Measurements from ENCODE around the gene SHISAL1. TPM values are rescaled to one million over a fixed set of nuclear protein-coding genes. Genes with fewer than 3 reads are reported as not detected.

SHISAL1 gene
- total RNA-seq, 1 donor from 2014 or later, result not detected

DNA sequence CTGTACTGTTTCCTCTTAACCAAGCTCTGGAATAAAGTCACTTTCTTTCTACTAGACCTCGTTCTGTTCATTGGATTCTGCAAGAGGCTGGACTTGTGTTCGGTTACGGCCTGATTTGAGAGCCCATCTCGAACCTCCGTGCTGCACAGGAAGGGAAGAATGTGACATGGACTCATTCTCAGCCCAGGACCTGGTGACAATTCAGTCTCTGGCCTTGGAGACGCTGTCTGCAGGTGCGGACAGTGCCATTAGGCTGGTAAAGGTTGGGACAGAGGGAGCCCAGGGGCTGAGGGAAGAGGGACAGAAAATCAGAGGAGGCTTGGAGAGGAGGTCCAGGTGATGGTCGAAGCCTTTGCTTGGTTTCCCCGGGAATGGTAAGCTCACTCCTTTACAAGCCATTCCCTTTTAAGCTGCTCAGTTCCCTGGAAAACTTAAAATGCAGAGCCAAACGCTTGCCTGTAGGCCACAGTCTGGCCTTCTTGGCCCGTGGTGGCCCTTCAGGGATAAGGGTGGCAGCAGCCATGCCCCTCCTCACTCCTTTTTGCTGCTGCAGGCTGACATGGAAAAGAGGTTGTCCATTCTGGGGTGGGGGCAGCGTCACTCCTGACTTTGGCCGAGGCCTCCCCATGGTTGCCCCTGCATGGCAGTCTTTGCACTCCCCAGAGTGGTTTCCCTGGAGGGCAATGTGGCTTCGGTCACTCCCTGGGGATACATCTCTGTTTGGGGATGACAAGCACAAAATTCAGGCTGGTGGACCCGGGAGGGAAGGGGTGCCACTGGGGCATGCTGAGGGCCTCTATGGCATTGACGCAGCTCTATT lies 52.3 kb downstream of the SHISAL1 start:
- Mint-ChIP-seq H3K4me1 (ENCODE audit: low read depth) (no peaks in the 10 kb centered on the region), H3K27ac (no peak overlapping the region), H3K9me3 (no peaks in the 10 kb centered on the region), H3K4me3 (no peak overlapping the region), H3K36me3 (ENCODE audit: low read depth) (no peaks in the 10 kb centered on the region), H3K27me3 (ENCODE audit: insufficient read depth) (peaks cover 5% of the 10 kb centered on the region)
- no peak for DNase-seq (ENCODE audit: low spot score)
- intact Hi-C loops (cut with micrococcal nuclease), result no loop called here

DNA sequence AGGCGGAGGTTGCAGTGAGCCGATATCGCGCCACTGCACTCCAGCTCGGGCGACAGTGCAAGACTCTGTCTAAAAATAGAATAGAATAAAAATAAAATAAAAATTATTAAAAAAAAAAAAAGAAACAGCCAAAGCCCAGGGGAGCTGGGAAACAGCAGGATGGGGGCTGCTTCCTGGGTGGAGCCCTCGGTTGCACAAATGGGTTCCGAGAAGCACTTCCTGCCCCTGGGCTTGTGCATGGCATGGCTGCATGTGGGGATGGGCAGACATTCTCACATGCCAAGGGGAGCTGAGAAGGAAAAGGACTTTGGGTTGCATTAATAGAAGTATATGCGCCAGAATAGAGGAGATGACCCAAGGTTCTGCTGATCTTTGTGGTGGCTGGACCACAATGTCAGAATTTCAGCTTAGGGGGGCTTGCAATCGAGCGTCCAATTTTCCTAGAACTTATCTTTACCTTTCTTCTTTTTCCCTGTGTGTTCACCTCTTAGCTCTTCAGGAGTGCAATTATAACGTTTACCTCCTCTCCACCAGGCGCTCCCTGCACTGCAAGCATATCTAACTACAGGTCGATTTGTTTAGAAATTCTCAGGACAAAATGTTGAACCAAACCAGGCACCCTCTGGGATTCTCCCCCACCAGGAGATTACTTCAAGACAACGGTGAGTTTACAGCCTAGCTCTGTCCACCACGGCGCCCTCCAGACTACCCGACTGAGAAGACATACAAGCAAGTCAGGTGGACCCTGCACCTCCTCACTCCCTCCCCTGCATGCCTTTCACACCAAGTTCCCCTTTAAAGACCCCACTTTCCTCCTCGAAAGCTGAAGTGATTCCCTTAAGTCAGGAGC lies 53.2 kb downstream of the SHISAL1 start:
- Mint-ChIP-seq H3K9me3 (no peaks in the 10 kb centered on the region), H3K4me1 (ENCODE audit: low read depth) (no peaks in the 10 kb centered on the region), H3K4me3 (no peak overlapping the region), H3K27ac (no peak overlapping the region), H3K36me3 (ENCODE audit: low read depth) (no peaks in the 10 kb centered on the region), H3K27me3 (ENCODE audit: insufficient read depth) (peaks cover 9% of the 10 kb centered on the region)
- no peak for DNase-seq (ENCODE audit: low spot score)
- intact Hi-C loops (cut with micrococcal nuclease), result no loop called here

DNA sequence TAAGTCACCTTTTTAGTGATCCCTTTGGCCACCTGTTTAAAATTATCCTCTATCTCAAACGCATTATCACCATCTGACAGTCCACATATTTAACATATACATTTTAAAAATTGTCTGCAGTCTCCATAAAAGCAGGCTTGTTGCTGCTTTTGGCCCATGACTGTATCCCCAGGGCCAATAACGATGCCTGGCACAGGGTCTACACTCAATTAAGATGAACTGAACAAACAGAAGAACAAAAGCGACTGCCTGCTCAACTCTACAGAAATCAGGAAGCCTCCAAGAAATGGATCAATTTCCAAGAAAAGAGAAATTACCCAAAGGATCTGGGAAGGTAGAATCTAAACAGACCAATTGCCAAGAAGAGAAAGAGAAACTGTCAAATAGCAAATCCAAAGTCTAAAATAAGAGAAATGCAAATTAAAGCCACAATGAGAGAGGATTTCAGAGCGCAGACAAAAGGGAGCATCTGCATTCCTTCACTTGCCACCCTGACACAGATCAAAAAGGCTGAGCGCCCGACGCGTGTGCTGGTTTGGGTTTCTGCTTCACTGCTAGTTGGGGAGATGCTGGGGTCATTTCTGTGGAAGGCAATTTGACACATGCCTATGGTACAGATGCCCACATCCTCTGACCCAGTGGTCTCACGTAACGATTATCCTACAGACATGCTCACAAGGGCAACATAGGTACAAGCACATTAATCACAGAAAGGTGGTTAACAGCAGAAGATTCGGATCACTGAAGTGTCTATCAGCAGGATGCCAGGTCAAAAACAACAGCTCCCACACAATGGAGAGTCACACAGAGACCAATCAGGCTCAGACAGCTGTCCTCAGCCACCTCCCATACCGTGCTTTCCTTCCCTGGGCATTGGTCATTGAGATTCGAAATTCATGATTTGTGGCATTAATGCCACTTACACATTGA lies 55.9 kb downstream of the SHISAL1 start:
- Mint-ChIP-seq H3K4me1 (ENCODE audit: low read depth) (no peaks in the 10 kb centered on the region), H3K36me3 (ENCODE audit: low read depth) (no peaks in the 10 kb centered on the region), H3K4me3 (no peak overlapping the region), H3K27ac (no peak overlapping the region), H3K27me3 (ENCODE audit: insufficient read depth) (peaks cover 13% of the 10 kb centered on the region), H3K9me3 (no peaks in the 10 kb centered on the region)
- intact Hi-C loops (cut with micrococcal nuclease), result no loop called here
- no peak for DNase-seq (ENCODE audit: low spot score)

DNA sequence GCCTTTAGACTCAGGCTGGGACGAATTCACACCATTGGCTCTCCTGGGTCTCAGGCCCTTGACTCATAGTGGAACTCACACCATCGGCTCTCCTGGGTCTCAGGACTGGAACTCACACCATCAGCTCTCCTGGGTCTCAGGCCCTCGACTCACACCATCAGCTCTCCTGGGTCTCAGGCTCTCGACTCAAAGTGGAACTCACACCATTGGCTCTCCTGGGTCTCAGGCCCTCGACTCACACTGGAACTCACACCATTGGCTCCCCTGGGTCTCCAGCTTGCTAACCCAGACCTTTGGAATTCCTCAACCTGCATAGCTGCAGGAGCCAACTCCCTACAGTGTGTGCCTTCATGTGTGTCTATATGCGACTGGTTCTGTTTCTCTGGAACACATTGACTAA lies 56.7 kb downstream of the SHISAL1 start:
- DNase-seq (ENCODE audit: low spot score), result no peak
- no peak overlapping the region for H3K4me3 Mint-ChIP-seq
- intact Hi-C loops (cut with micrococcal nuclease), result no loop called here

DNA sequence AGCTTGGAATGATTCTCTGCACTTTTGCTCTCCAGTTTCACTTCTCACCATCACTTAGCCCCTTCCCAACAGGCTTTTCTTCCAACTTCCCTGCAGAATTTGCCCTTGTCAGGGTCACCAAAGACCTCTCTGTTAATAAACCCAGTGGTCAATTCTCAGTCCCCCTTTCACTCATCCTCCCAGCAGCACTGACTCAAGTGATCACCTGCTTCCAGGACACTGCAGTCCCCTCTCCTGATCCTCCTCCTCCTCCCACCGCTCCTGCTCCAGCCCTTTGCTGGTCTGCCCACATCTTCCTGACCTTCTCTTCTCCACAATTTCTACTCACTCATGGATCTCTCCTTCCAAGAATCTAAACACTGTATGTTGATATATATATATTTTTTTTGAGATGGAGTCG lies 57.9 kb downstream of the SHISAL1 start:
- Mint-ChIP-seq H3K27me3 (ENCODE audit: insufficient read depth) (peaks cover 16% of the 10 kb centered on the region), H3K36me3 (ENCODE audit: low read depth) (no peaks in the 10 kb centered on the region), H3K4me1 (ENCODE audit: low read depth) (no peaks in the 10 kb centered on the region), H3K9me3 (peaks cover 8% of the 10 kb centered on the region), H3K27ac (no peak overlapping the region), H3K4me3 (no peak overlapping the region)
- intact Hi-C loops (cut with micrococcal nuclease), result no loop called here
- DNase-seq (ENCODE audit: low spot score), result no peak

More for the DNA sequence above, 56.7 kb downstream of the SHISAL1 start:
- H3K36me3 Mint-ChIP-seq (ENCODE audit: low read depth), result no peaks in the 10 kb centered on the region
- no peaks in the 10 kb centered on the region for H3K9me3 Mint-ChIP-seq
- no peak overlapping the region for H3K27ac Mint-ChIP-seq
- no peaks in the 10 kb centered on the region for H3K4me1 Mint-ChIP-seq (ENCODE audit: low read depth)
- peaks cover 13% of the 10 kb centered on the region for H3K27me3 Mint-ChIP-seq (ENCODE audit: insufficient read depth)

DNA sequence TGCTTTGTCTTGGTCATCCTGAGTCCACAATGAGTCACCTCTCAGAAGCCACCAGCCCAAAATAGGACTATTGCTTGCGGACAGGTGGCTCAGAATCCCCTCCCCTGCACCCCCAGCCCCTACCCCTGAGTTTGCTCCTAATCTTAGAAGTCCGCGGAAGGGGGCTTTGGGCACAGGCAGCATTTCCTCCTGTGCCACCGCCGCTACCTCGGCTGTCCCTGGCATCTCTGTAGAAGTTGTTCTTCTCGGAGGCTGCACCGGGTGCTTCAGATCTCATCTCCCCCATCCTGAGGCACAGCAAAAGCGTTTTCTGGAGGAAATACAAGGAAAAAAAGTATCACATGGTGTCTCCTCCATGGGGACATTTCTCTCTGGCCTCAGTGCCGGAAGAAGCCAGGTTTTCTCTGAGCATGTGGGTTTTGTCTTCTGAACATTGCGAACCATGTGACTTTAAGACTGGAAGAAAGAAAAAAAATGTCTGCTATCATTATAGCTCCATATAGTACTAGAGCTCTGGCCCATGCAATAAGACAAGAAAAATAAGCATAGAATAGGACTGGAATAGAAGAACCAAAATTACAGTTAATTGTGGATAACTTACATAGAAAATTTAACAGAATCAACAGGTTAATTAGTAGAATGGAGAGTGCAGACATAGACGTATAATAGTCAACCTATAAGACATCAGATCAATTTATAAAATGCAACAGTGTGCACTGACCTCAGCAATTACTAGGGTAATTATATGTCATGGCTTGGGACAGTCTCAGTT lies 63.2 kb downstream of the SHISAL1 start:
- no peak overlapping the region for H3K27ac Mint-ChIP-seq
- peaks cover 7% of the 10 kb centered on the region for H3K27me3 Mint-ChIP-seq (ENCODE audit: insufficient read depth)
- H3K4me3 Mint-ChIP-seq, result no peak overlapping the region
- H3K4me1 Mint-ChIP-seq (ENCODE audit: low read depth), result no peaks in the 10 kb centered on the region
- no peaks in the 10 kb centered on the region for H3K36me3 Mint-ChIP-seq (ENCODE audit: low read depth)
- DNase-seq (ENCODE audit: low spot score), result no peak
- H3K9me3 Mint-ChIP-seq, result peaks cover 16% of the 10 kb centered on the region
- intact Hi-C loops (cut with micrococcal nuclease), result no loop called here

DNA sequence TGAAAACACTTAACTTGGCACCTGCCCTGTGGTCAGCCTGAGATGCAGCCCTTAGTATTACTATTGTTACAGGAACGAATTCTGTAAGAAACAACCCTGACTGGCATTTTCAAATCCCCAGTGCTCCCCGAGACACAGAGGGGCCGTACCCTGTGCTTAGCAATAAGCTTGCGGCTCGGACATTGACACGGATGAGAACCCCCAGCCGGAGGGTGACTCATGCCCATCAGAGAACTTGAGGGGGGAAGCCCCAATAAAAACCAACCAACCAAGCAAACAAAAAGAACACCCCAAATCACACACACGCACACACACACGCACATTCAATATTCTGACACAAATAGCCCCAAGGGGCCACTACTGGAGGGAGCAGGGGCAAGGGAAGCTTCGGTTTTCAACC lies 63.8 kb downstream of the SHISAL1 start:
- no peak overlapping the region for H3K27ac Mint-ChIP-seq
- intact Hi-C loops (cut with micrococcal nuclease), result no loop called here
- H3K36me3 Mint-ChIP-seq (ENCODE audit: low read depth), result no peaks in the 10 kb centered on the region
- no peaks in the 10 kb centered on the region for H3K4me1 Mint-ChIP-seq (ENCODE audit: low read depth)
- H3K9me3 Mint-ChIP-seq, result peaks cover 16% of the 10 kb centered on the region
- H3K27me3 Mint-ChIP-seq (ENCODE audit: insufficient read depth), result peaks cover 7% of the 10 kb centered on the region
- no peak for DNase-seq (ENCODE audit: low spot score)
- no peak overlapping the region for H3K4me3 Mint-ChIP-seq

DNA sequence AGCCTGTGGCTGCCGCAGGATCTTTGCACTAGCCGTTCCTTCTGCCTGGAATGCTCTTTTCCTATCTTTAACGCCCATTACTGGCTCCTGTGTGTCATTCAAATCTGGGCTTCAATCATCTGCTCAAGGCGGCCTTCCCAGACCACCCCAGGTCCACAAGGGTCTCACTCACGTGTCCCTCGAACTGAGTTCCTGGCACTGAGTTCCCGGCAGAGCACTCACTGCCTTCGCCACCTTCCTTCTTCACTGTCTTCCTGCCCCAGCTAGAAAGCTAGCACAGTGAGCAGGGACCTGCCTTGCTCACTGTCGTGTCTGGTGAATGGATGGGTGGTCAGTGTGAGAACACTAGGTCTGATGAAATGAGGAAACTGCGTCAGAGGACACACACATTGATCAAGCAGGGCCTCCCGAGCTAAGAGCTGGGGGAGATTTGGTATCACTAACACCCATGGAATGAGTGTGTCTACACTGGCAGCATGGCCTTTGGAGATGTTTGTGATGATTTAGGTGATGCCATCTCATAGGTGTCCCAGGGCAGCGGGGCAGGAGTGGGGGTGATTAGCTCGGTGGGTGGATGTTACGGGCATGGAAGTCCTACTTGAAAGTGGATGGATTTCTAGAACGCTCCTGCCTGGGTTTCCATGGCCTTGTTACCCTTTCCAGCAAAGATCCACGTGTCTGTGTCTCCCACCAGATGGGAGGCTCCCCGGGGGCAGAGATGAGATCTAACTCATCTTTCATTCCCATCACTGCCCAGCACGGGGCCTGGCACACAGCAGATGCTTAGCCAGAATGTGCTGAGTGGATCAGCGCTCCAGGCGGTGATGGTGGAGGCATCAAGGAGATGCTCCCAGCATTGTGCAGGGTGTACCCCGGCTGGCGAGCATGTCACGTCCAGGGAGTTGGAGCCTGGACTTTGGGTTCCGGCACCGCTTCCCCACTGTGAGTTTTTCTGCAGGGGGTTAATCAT lies 64.5 kb downstream of the SHISAL1 start:
- H3K27me3 Mint-ChIP-seq (ENCODE audit: insufficient read depth), result peaks cover 6% of the 10 kb centered on the region
- DNase-seq (ENCODE audit: low spot score), result no peak
- no peak overlapping the region for H3K4me3 Mint-ChIP-seq
- peaks cover 16% of the 10 kb centered on the region for H3K9me3 Mint-ChIP-seq
- intact Hi-C loops (cut with micrococcal nuclease), result no loop called here
- no peaks in the 10 kb centered on the region for H3K4me1 Mint-ChIP-seq (ENCODE audit: low read depth)
- H3K27ac Mint-ChIP-seq, result no peak overlapping the region
- H3K36me3 Mint-ChIP-seq (ENCODE audit: low read depth), result no peaks in the 10 kb centered on the region

DNA sequence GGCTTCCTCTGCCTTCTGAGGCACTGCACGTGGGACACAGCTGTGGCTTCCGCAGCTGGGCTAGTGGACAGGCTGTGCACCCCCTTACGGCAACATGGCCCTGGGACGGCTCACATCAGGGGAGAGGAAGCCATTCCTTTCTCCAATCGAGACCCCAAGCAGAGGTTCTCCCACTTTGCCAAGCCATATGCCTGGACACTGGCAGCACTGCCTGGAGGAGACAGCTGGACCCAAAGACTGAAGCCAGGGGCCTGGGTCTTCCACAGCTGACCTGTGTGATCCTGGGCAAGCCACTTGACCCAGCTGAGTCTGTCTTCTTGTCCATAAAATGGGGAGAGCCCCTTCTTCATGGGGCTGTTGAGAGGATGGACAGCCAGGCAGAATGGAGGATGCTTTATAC lies 65.4 kb downstream of the SHISAL1 start:
- no peak for DNase-seq (ENCODE audit: low spot score)
- H3K36me3 Mint-ChIP-seq (ENCODE audit: low read depth), result no peaks in the 10 kb centered on the region
- intact Hi-C loops (cut with micrococcal nuclease), result no loop called here
- no peak overlapping the region for H3K4me3 Mint-ChIP-seq
- H3K9me3 Mint-ChIP-seq, result peaks cover 16% of the 10 kb centered on the region
- no peak overlapping the region for H3K27ac Mint-ChIP-seq
- no peaks in the 10 kb centered on the region for H3K4me1 Mint-ChIP-seq (ENCODE audit: low read depth)
- H3K27me3 Mint-ChIP-seq (ENCODE audit: insufficient read depth), result peaks cover 6% of the 10 kb centered on the region

DNA sequence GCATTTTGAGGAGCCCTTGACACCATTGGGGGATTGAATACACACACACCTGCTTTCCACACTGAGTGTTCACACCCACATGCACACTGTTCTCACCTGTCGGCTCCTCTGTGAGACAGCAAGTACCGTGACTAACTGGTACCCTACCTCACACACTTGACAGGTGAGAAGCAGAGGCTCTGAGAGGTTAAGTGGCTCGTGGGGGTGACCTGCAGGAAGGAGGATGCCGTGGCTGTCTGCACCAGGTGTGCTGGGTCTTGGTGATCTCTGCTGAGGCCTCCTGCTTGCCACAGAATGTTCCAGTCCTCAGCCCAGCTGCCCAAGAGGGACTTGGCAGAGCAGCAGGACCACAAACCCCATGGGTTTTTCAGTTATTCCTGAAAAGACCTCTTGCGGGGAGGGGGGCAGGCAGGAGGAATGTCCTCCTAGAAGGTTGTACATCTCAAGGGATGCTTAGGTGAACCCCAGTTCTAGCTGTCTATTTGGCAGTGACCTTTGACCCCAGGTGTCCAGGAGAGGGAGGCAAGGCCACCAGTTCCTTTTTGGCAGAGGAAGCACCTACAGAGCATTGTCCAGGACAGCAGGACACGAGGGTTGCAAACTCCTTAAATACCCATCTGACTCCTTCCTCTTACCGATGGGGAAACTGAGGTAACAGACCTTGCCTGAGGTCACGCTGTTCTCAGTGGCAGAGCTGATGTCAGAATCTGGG lies 66.0 kb downstream of the SHISAL1 start:
- H3K27me3 Mint-ChIP-seq (ENCODE audit: insufficient read depth), result peaks cover 3% of the 10 kb centered on the region
- no peak overlapping the region for H3K27ac Mint-ChIP-seq
- DNase-seq (ENCODE audit: low spot score), result no peak
- intact Hi-C loops (cut with micrococcal nuclease), result no loop called here
- no peak overlapping the region for H3K4me3 Mint-ChIP-seq
- no peaks in the 10 kb centered on the region for H3K36me3 Mint-ChIP-seq (ENCODE audit: low read depth)
- peaks cover 16% of the 10 kb centered on the region for H3K9me3 Mint-ChIP-seq
- no peaks in the 10 kb centered on the region for H3K4me1 Mint-ChIP-seq (ENCODE audit: low read depth)

DNA sequence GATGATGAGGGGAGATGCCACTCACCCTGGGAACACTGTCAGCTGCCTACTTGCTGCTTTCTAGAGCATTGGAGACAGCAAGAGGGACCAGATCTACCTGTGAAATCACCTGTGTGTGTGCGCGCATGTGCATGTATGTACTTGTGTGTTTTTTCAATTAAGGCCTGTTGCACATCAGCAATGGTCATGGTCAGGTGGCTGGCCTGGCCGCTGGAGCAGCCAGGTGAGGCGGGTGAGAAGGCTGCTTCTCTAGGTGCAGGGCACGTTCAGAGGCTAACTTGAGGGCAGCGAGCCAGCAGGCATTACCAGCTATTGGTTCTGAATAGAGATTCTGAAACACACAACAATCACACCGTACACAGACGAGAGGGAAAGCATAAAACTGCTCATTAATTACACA lies 66.9 kb downstream of the SHISAL1 start:
- peaks cover 8% of the 10 kb centered on the region for H3K27me3 Mint-ChIP-seq (ENCODE audit: insufficient read depth)
- DNase-seq (ENCODE audit: low spot score), result no peak

More for the DNA sequence above, 66.9 kb downstream of the SHISAL1 start:
- Mint-ChIP-seq H3K36me3 (ENCODE audit: low read depth) (no peaks in the 10 kb centered on the region), H3K27ac (no peak overlapping the region), H3K9me3 (peaks cover 16% of the 10 kb centered on the region), H3K4me1 (ENCODE audit: low read depth) (no peaks in the 10 kb centered on the region), H3K4me3 (no peak overlapping the region)
- intact Hi-C loops (cut with micrococcal nuclease), result no loop called here
